K562 (cell line): Measurements from ENCODE around the gene DPM2. TPM values are rescaled to one million over a fixed set of nuclear protein-coding genes. Genes with fewer than 3 reads are reported as not detected.

Experiments used
- ARID2 ChIP-seq: fragments of 450-650 bp; IDR thresholded peaks from 2 replicates; pipeline ENCODE4 v1.6.1; 2017; ENCODE audit warnings: antibody characterized with exemption, mild to moderate bottlenecking
- HNRNPUL1 ChIP-seq: fragments of 200-400 bp; formaldehyde crosslinking; IDR thresholded peaks from 2 replicates; pipeline ENCODE4 v1.6.1; 2017; ENCODE audit warnings: low read length
- KDM5B ChIP-seq: fragments of 200-600 bp; sonication (generic); IDR thresholded peaks from 2 replicates; pipeline ENCODE4 v1.6.1; 2012; ENCODE audit warnings: low read depth, mild to moderate bottlenecking, moderate library complexity, low read length, control low read depth, inconsistent platforms; ENCODE audit not compliant: insufficient replicate concordance
- MEF2D ChIP-seq: conservative IDR thresholded peaks from 2 replicates; pipeline ENCODE4 v1.6.1; 2016; ENCODE audit warnings: low read depth, missing genetic modification characterization, missing compliant biosample characterization
- NR2C2 ChIP-seq, 2 experiments: fragments of 200-800 bp in 1 of 2; sonication (Bioruptor generic) in 1 of 2; sonication (generic) in 1 of 2; formaldehyde crosslinking in 1 of 2; IDR thresholded peaks; 2 replicates each; pipeline versions ENCODE4 v1.6.1 to v1.8.0; 2016 to 2022; ENCODE audit warnings: mild to moderate bottlenecking in 1 of 2, missing compliant biosample characterization in 1 of 2, missing genetic modification characterization in 1 of 2, missing genetic modification reagents in 1 of 2
- PHF8 ChIP-seq: fragments of 200-600 bp; sonication (generic); IDR thresholded peaks from 2 replicates; pipeline ENCODE4 v1.6.1; 2012; ENCODE audit warnings: mixed run types, mild to moderate bottlenecking, inconsistent platforms, low read length, moderate library complexity, borderline replicate concordance
- POLR3G ChIP-seq: IDR thresholded peaks from 2 replicates; pipeline ENCODE4 v1.6.1; 2011; ENCODE audit not compliant: insufficient read length, insufficient replicate concordance; ENCODE audit errors: extremely low read depth
- RNF2 ChIP-seq: sonication (generic); IDR thresholded peaks from 2 replicates; pipeline ENCODE4 v1.6.1; 2016
- SREBF2 ChIP-seq: sonication (generic); formaldehyde crosslinking; IDR thresholded peaks from 2 replicates; pipeline ENCODE4 v1.4.0; 2020; ENCODE audit warnings: mild to moderate bottlenecking, missing genetic modification reagents
- ZKSCAN3 ChIP-seq: fragments of 250-450 bp; sonication (Bioruptor Pico); IDR thresholded peaks from 2 replicates; pipeline ENCODE4 v1.4.0; 2020
- ZNF12 ChIP-seq: sonication (generic); formaldehyde crosslinking; IDR thresholded peaks from 2 replicates; pipeline ENCODE4 v1.4.0; 2020; ENCODE audit warnings: mild to moderate bottlenecking, missing genetic modification reagents
- ZNF121 ChIP-seq: sonication (generic); formaldehyde crosslinking; conservative IDR thresholded peaks from 2 replicates; pipeline ENCODE4 v1.8.0; 2022; ENCODE audit warnings: missing genetic modification reagents
- ZNF217 ChIP-seq: sonication (generic); formaldehyde crosslinking; IDR thresholded peaks from 2 replicates; pipeline ENCODE4 v1.8.0; 2022; ENCODE audit warnings: mild to moderate bottlenecking, missing genetic modification reagents
- ZNF224 ChIP-seq: sonication (generic); formaldehyde crosslinking; IDR thresholded peaks from 2 replicates; pipeline ENCODE4 v1.8.0; 2022; ENCODE audit warnings: mild to moderate bottlenecking, missing genetic modification reagents
- ZNF76 ChIP-seq: fragments of 250-450 bp; sonication (Bioruptor Pico); IDR thresholded peaks from 2 replicates; pipeline ENCODE4 v1.4.0; 2020; ENCODE audit warnings: mild to moderate bottlenecking, moderate library complexity, borderline replicate concordance
- polyA plus RNA-seq, 8 experiments: library from polyadenylated mRNA; depleted of rRNA in 4 of 8; stranded (reverse) in 5 of 8; unstranded in 3 of 8; fragments of >200 nt; fragmentation: Nextera tagmentation in 2 of 8; fragmentation: Illumina TruSeq in 1 of 8; extraction: Ambion mirVana in 2 of 8; extraction: Trizol in 1 of 8; gene quantifications; 2 replicates each; pipeline versions ENCODE4 v1.2.1 to v1.2.3, GENCODE V29; 2011 to 2014; ENCODE audit warnings: inconsistent platforms in 1 of 8, missing spikeins in 1 of 8
- total RNA-seq, 7 experiments: library from RNA; depleted of rRNA in 6 of 7; stranded (reverse); fragments of >200 nt in 6 of 7; fragmentation: Illumina TruSeq in 2 of 7; extraction: Trizol in 2 of 7; gene quantifications; 2 replicates each; pipeline versions ENCODE4 v1.2.1 to v1.2.3, GENCODE V29; 2011 to 2021; ENCODE audit warnings: low replicate concordance in 1 of 7
- TF ChIP-seq, protein P1 (sequence below), 3 experiments: fragments of 200-800 bp in 1 of 3; fragments of 250-450 bp in 1 of 3; fragments of 450-650 bp in 1 of 3; sonication (Bioruptor Pico) in 1 of 3; sonication (Bioruptor generic) in 1 of 3; formaldehyde crosslinking in 1 of 3; IDR thresholded peaks; 2 replicates each; pipeline versions ENCODE4 v1.6.1 to v1.8.0; 2016 to 2022; ENCODE audit warnings: mild to moderate bottlenecking in 2 of 3, missing genetic modification characterization in 2 of 3, missing compliant biosample characterization in 1 of 3, moderate library complexity in 1 of 3
- TF ChIP-seq, protein P2 (sequence below): fragments of 450-650 bp; conservative IDR thresholded peaks from 2 replicates; pipeline ENCODE4 v1.6.1; 2016; ENCODE audit warnings: missing genetic modification characterization, low read depth, mild to moderate bottlenecking, missing compliant biosample characterization, moderate library complexity
- TF ChIP-seq, protein P3 (sequence below): fragments of 250-450 bp; sonication (Bioruptor Pico); IDR thresholded peaks from 2 replicates; pipeline ENCODE4 v1.5.0; 2021; ENCODE audit warnings: mild to moderate bottlenecking, moderate library complexity

Gene DPM2
- total and polyA plus RNA-seq, 9 of the 15 experiments (the other 6 are each of a cell fraction or from before 2014, with no cell fraction given), result 43.5 to 126 (median 71.1) TPM

DNA sequence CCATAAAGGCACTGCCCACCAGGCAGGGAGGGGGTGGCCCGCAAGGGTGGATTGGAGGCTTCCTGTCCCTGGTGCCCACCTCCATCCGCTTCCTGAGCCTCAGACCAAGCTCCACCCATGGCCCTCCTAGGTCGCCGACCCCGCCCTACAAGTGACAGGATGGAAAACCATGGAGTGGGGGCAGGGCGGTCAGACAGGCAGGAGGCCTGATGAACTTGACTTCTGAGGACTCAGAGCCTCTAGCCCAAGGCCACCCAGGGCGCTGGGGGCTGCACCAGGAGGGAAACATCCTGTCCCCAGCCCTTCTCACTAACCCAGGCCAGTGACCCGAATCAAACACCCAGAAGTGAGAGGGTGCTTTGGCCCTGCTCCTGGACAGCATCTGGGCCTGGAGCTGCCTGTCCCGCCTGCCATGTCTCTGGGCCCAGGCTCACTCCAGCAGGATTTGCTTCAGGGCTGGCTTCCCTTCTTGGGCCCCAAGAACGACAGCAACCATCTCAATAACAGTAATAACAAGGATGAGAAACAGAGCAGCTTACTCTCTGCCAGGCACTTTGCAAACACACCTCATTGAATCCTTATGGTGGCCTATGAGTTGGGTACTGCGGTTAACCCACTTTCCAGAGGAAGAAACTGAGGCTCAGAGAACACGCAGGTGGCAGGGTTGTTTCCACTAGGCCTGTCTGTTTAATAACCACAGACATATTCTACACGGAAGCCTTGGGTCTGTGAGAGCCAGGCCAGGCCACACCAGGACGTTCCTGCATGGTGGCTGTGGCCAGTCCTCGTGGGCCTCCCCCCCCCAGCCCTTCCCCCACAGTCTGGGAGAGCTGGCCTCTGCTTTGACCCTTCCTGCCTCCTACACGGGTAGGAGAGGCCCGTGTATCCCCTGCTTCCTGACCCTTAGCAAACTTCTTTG lies 33.8 kb downstream of the DPM2 start (continued):
- no peak for TF ChIP-seq ZNF121 (CRISPR knock-in tag)
- TF ChIP-seq, protein P1, sequence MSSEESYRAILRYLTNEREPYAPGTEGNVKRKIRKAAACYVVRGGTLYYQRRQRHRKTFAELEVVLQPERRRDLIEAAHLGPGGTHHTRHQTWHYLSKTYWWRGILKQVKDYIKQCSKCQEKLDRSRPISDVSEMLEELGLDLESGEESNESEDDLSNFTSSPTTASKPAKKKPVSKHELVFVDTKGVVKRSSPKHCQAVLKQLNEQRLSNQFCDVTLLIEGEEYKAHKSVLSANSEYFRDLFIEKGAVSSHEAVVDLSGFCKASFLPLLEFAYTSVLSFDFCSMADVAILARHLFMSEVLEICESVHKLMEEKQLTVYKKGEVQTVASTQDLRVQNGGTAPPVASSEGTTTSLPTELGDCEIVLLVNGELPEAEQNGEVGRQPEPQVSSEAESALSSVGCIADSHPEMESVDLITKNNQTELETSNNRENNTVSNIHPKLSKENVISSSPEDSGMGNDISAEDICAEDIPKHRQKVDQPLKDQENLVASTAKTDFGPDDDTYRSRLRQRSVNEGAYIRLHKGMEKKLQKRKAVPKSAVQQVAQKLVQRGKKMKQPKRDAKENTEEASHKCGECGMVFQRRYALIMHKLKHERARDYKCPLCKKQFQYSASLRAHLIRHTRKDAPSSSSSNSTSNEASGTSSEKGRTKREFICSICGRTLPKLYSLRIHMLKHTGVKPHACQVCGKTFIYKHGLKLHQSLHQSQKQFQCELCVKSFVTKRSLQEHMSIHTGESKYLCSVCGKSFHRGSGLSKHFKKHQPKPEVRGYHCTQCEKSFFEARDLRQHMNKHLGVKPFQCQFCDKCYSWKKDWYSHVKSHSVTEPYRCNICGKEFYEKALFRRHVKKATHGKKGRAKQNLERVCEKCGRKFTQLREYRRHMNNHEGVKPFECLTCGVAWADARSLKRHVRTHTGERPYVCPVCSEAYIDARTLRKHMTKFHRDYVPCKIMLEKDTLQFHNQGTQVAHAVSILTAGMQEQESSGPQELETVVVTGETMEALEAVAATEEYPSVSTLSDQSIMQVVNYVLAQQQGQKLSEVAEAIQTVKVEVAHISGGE (CRISPR knock-in tag; IDR thresholded peaks at IDR 0.05), result no peak; a peak in 1 of 6 replicates
- no peak for TF ChIP-seq ARID2
- no peak for TF ChIP-seq ZNF224 (CRISPR knock-in tag)
- no peak; the same call in 1 of the 2 replicates for TF ChIP-seq PHF8
- TF ChIP-seq MEF2D (tag), result no peak
- TF ChIP-seq ZKSCAN3 (CRISPR knock-in tag), result no peak
- no peak for TF ChIP-seq NR2C2 (CRISPR knock-in tag; IDR thresholded peaks at IDR 0.05)
- peak; percentile 53 for TF ChIP-seq NR2C2 (tag; IDR thresholded peaks at IDR 0.05)
- no peak for TF ChIP-seq KDM5B
- TF ChIP-seq RNF2, result peak; percentile 87; the same call in 1 of the 2 replicates
- TF ChIP-seq, protein P2, sequence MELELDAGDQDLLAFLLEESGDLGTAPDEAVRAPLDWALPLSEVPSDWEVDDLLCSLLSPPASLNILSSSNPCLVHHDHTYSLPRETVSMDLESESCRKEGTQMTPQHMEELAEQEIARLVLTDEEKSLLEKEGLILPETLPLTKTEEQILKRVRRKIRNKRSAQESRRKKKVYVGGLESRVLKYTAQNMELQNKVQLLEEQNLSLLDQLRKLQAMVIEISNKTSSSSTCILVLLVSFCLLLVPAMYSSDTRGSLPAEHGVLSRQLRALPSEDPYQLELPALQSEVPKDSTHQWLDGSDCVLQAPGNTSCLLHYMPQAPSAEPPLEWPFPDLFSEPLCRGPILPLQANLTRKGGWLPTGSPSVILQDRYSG (tag), result no peak
- no peak for TF ChIP-seq ZNF76 (CRISPR knock-in tag)
- no peak for TF ChIP-seq ZNF217 (CRISPR knock-in tag)
- TF ChIP-seq POLR3G, result no peak
- no peak for TF ChIP-seq HNRNPUL1
- TF ChIP-seq, protein P3, sequence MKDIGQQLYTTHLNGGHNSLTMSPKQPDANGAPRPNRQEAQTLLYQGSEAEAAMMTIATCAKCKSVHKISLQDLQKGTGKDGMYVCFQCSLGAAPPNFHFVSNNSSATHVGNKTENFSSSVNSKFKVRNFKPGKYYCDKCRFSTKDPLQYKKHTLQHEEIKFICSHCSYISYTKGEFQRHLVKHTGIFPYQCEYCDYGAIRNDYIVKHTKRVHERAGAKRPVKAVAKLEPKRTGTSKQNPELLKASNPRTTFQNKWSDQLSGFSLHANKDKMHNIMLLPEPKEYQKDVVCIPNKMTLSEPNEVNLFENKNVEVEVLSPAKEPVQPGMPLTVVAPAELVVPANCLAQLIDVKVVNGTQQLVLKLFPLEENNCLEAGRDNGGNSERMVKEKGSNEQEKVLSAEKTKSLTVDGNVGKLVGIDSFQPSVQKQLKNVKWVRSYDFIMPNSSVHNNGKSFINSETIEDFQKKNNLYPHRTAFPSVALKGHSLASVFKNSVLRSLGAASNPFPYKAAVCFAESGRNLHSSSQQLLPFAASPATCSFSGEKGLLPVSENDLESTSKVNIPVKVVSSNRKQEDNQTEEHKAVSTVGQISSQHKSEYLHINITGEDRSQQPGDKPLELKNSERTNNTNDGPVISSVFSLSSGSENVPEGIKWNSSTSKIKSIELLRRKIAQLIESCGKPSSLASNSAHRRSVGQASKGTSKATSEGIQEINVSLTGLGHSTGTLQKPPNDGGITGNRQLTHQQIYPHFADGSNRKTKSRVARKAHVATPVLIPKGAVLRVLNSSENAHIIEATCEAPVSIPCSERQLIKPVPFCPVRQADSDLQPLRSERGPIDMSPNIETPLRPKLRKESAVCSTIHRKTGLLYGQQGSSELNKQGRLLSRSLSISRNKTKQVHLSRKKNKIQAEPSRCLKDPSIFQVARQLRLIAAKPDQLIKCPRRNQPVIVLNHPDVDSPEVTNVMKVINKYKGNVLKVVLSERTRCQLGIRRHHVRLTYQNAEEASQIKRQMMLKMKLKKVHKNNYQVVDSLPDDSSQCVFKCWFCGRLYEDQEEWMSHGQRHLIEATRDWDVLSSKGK, result no peak
- 0 out of 2 replicates have a peak, but pooled peaks have one; percentile 53 for TF ChIP-seq ZNF12 (CRISPR knock-in tag)
- TF ChIP-seq SREBF2 (CRISPR knock-in tag), result no peak
